Chondrocyte (in vitro differentiated cells): ENCODE results near the gene RALGPS1. TPM values are rescaled to one million over a fixed set of nuclear protein-coding genes. Genes with fewer than 3 reads are reported as not detected.

ENCODE experiments used
- DNase-seq: peaks from one replicate; pipeline ENCODE4 v3.0.0; 2021; ENCODE audit warnings: mixed read lengths, low spot score
- H3K27ac Mint-ChIP-seq: one replicate; pipeline ENCODE4 v1.8.0; 2021; ENCODE audit warnings: mild to moderate bottlenecking, moderate library complexity, mixed read lengths; ENCODE audit not compliant: unreplicated experiment
- H3K27me3 Mint-ChIP-seq: 2 replicates; pipeline ENCODE4 v1.8.0; 2021; ENCODE audit warnings: low read depth, mixed read lengths
- H3K36me3 Mint-ChIP-seq: 2 replicates; pipeline ENCODE4 v1.8.0; 2021; ENCODE audit warnings: low read depth, mixed read lengths
- H3K4me1 Mint-ChIP-seq: 2 replicates; pipeline ENCODE4 v1.8.0; 2021; ENCODE audit warnings: low read depth, mild to moderate bottlenecking, mixed read lengths
- H3K4me3 Mint-ChIP-seq: one replicate; pipeline ENCODE4 v1.8.0; 2021; ENCODE audit warnings: mild to moderate bottlenecking, moderate library complexity, mixed read lengths; ENCODE audit not compliant: unreplicated experiment
- H3K9me3 Mint-ChIP-seq: 2 replicates; pipeline ENCODE4 v1.8.0; 2021; ENCODE audit warnings: low read depth, mixed read lengths
- CTCF ChIP-seq: fragments of 200-600 bp; sonication (generic); IDR thresholded peaks from 2 replicates; pipeline ENCODE4 v1.5.0; 2021; ENCODE audit warnings: antibody characterized with exemption, mild to moderate bottlenecking, moderate library complexity
- total RNA-seq: library from RNA; stranded (reverse); gene quantifications from 3 replicates; pipeline ENCODE4 v1.2.1, GENCODE V29; 2021

The RALGPS1 gene
- total RNA-seq, 1 donor from 2014 or later = 8.1 TPM

- Mint-ChIP-seq H3K27ac (no peak overlapping the region), H3K4me1 (peaks cover 6% of the 10 kb centered on the region), H3K27me3 (no peaks in the 10 kb centered on the region), H3K4me3 (no peak overlapping the region), H3K36me3 (peaks cover 4% of the 10 kb centered on the region), H3K9me3 (peaks cover 4% of the 10 kb centered on the region)
- no peak for TF ChIP-seq CTCF
- no peak for DNase-seq
Observed at GRCh38 chr9:127081250-127082185, 166.9 kb downstream of the RALGPS1 start.

GRCh38 chr9:127083138-127083980 is 168.8 kb downstream of the RALGPS1 start:
- Mint-ChIP-seq H3K4me1 (no peaks in the 10 kb centered on the region), H3K36me3 (peaks cover 13% of the 10 kb centered on the region), H3K27ac (no peak overlapping the region), H3K9me3 (peaks cover 4% of the 10 kb centered on the region), H3K4me3 (no peak overlapping the region), H3K27me3 (no peaks in the 10 kb centered on the region)
- no peak for TF ChIP-seq CTCF
- no peak for DNase-seq

GRCh38 chr9:127084076-127085039 is 169.8 kb downstream of the RALGPS1 start:
- no peak for TF ChIP-seq CTCF
- no peak for DNase-seq
- Mint-ChIP-seq H3K27me3 (no peaks in the 10 kb centered on the region), H3K9me3 (peaks cover 2% of the 10 kb centered on the region), H3K4me1 (no peaks in the 10 kb centered on the region), H3K27ac (no peak overlapping the region), H3K36me3 (peaks cover 14% of the 10 kb centered on the region), H3K4me3 (no peak overlapping the region)

GRCh38 chr9:127085186-127085585 is 170.6 kb downstream of the RALGPS1 start:
- DNase-seq = no peak
- H3K27ac Mint-ChIP-seq = no peak overlapping the region
- TF ChIP-seq CTCF = no peak
- peaks cover 13% of the 10 kb centered on the region for H3K36me3 Mint-ChIP-seq
- H3K27me3 Mint-ChIP-seq = no peaks in the 10 kb centered on the region
- no peaks in the 10 kb centered on the region for H3K9me3 Mint-ChIP-seq
- no peak overlapping the region for H3K4me3 Mint-ChIP-seq
- no peaks in the 10 kb centered on the region for H3K4me1 Mint-ChIP-seq
